Sigmoid colon (tissue), 4 donors: ENCODE measurements around the gene RIPK4.

Source experiments
- CTCF ChIP-seq, 4 experiments: fragments of 450-650 bp in 3 of 4; fragments of 200-600 bp in 1 of 4; IDR thresholded peaks; one replicate each; pipeline ENCODE4 v1.5.1; 2016 to 2019; ENCODE audit warnings: antibody characterized with exemption in 4 of 4, mild to moderate bottlenecking in 3 of 4, moderate library complexity in 2 of 4
- EP300 ChIP-seq, 4 donors: sonication (generic); formaldehyde crosslinking; IDR thresholded peaks; one replicate each; pipeline ENCODE4 v1.6.1; 2017; ENCODE audit warnings: antibody characterized with exemption in 4 of 4

- no peak for TF ChIP-seq CTCF (IDR thresholded peaks at IDR 0.05)
- no peak for TF ChIP-seq EP300 (IDR thresholded peaks at IDR 0.05)
These were observed 62.9 kb downstream of the RIPK4 start for GRCh38 chr21:41703857-41704501.
